ENCODE results near the gene P2RY12. TPM values are rescaled to one million over a fixed set of nuclear protein-coding genes. Genes with fewer than 3 reads are reported as not detected.
A peak's percentile ranks its signal among the peaks of the same experiment; 100 is the strongest.

Gene P2RY12
- total and polyA plus RNA-seq, 2 donors (not counting 1 experiment from before 2014, with no cell fraction given) = 0.34 to 2.5 TPM

DNA sequence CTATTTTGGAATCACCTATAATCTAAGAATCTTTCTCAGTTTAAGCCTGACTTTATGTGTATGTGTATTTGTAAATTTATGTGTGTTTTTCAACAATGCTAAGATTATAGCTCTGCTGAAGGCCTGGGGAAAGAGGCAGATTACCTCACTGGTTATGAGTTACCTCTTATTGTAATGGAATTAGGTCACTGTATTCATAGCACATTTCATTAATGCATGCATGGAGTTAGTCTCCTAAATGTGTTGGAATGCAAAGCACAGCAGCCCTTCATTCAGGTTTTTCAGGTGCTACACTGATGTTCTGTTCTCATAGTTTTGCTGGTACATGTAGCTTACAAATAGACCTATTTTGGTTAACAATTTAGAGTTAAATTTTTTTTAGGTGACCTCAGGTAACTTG, 77.4 kb downstream of the P2RY12 start:
- no peaks in the 10 kb centered on the region for H3K27me3 ChIP-seq (ENCODE audit: control insufficient read depth, insufficient read depth, low read length)
- H3K9me3 ChIP-seq (ENCODE audit: control insufficient read depth, insufficient read depth, low read depth, low read length) = no peaks in the 10 kb centered on the region
- no peaks in the 10 kb centered on the region for H4K20me1 ChIP-seq (ENCODE audit: control insufficient read depth, extremely low read depth, insufficient read depth, low read length)
- no peak overlapping the region for H2AFZ ChIP-seq (ENCODE audit: low read length)
- no peak for TF ChIP-seq EZH2 (IDR thresholded peaks at IDR 0.05; ENCODE audit: low read length, missing control alignments)
- TF ChIP-seq, protein P1, sequence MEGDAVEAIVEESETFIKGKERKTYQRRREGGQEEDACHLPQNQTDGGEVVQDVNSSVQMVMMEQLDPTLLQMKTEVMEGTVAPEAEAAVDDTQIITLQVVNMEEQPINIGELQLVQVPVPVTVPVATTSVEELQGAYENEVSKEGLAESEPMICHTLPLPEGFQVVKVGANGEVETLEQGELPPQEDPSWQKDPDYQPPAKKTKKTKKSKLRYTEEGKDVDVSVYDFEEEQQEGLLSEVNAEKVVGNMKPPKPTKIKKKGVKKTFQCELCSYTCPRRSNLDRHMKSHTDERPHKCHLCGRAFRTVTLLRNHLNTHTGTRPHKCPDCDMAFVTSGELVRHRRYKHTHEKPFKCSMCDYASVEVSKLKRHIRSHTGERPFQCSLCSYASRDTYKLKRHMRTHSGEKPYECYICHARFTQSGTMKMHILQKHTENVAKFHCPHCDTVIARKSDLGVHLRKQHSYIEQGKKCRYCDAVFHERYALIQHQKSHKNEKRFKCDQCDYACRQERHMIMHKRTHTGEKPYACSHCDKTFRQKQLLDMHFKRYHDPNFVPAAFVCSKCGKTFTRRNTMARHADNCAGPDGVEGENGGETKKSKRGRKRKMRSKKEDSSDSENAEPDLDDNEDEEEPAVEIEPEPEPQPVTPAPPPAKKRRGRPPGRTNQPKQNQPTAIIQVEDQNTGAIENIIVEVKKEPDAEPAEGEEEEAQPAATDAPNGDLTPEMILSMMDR (conservative IDR thresholded peaks at IDR 0.05 in 1 of 2, IDR thresholded peaks at IDR 0.05 in 1 of 2; ENCODE audit: low read depth in 1 of 2, low read length in 2 of 2) = no peak
- peaks cover 22% of the 10 kb centered on the region for H3K4me1 ChIP-seq (ENCODE audit: control insufficient read depth, extremely low read depth, insufficient read depth, low read length)
- no peak overlapping the region for H3K4me2 ChIP-seq (ENCODE audit: extremely low read depth, insufficient read depth, low read length)
- H3K36me3 ChIP-seq (ENCODE audit: control insufficient read depth, insufficient read depth, low read length) = no peaks in the 10 kb centered on the region
- no peaks in the 10 kb centered on the region for H3K79me2 ChIP-seq (ENCODE audit: control insufficient read depth, insufficient read depth, low read length)
- peak in 1 of 2 donors; percentile 29 for DNase-seq (ENCODE audit: low read depth in 2 of 2)
- H3K27ac ChIP-seq (ENCODE audit: insufficient read depth, low read length) = no peak overlapping the region
- H3K4me3 ChIP-seq (replicated peaks in 1 of 4; ENCODE audit: control extremely low read depth in 1 of 4, insufficient read depth in 1 of 4, low read depth in 3 of 4, low read length in 4 of 4) = no peak overlapping the region
- no peak overlapping the region for H3K9ac ChIP-seq (ENCODE audit: insufficient read depth, low read length)

GRCh38 chr3:151306168-151306810, 78.3 kb downstream of the P2RY12 start:
- H3K4me1 ChIP-seq (ENCODE audit: control insufficient read depth, extremely low read depth, insufficient read depth, low read length) = peaks cover 24% of the 10 kb centered on the region
- H2AFZ ChIP-seq (ENCODE audit: low read length) = no peak overlapping the region
- no peak overlapping the region for H3K4me3 ChIP-seq (replicated peaks in 1 of 4; ENCODE audit: control extremely low read depth in 1 of 4, insufficient read depth in 1 of 4, low read depth in 3 of 4, low read length in 4 of 4)
- DNase-seq (ENCODE audit: low read depth in 2 of 2) = no peak
- H3K27ac ChIP-seq (ENCODE audit: insufficient read depth, low read length) = peak overlapping the region; percentile 42
- H3K9me3 ChIP-seq (ENCODE audit: control insufficient read depth, insufficient read depth, low read depth, low read length) = no peaks in the 10 kb centered on the region
- no peak for TF ChIP-seq EZH2 (IDR thresholded peaks at IDR 0.05; ENCODE audit: low read length, missing control alignments)
- TF ChIP-seq, protein P1 (conservative IDR thresholded peaks at IDR 0.05 in 1 of 2, IDR thresholded peaks at IDR 0.05 in 1 of 2; ENCODE audit: low read depth in 1 of 2, low read length in 2 of 2) = no peak
- no peaks in the 10 kb centered on the region for H3K79me2 ChIP-seq (ENCODE audit: control insufficient read depth, insufficient read depth, low read length)
- H3K27me3 ChIP-seq (ENCODE audit: control insufficient read depth, insufficient read depth, low read length) = no peaks in the 10 kb centered on the region
- no peak overlapping the region for H3K9ac ChIP-seq (ENCODE audit: insufficient read depth, low read length)
- H4K20me1 ChIP-seq (ENCODE audit: control insufficient read depth, extremely low read depth, insufficient read depth, low read length) = no peaks in the 10 kb centered on the region
- no peak overlapping the region for H3K4me2 ChIP-seq (ENCODE audit: extremely low read depth, insufficient read depth, low read length)
- H3K36me3 ChIP-seq (ENCODE audit: control insufficient read depth, insufficient read depth, low read length) = no peaks in the 10 kb centered on the region

GRCh38 chr3:151305775-151306151, 78.8 kb downstream of the P2RY12 start:
- Histone ChIP-seq H3K27me3 (ENCODE audit: control insufficient read depth, insufficient read depth, low read length) (no peaks in the 10 kb centered on the region), H4K20me1 (ENCODE audit: control insufficient read depth, extremely low read depth, insufficient read depth, low read length) (no peaks in the 10 kb centered on the region), H3K36me3 (ENCODE audit: control insufficient read depth, insufficient read depth, low read length) (no peaks in the 10 kb centered on the region), H3K27ac (ENCODE audit: insufficient read depth, low read length) (peak overlapping the region; percentile 42), H3K4me2 (ENCODE audit: extremely low read depth, insufficient read depth, low read length) (peak overlapping the region; percentile 54), H3K79me2 (ENCODE audit: control insufficient read depth, insufficient read depth, low read length) (no peaks in the 10 kb centered on the region), H2AFZ (ENCODE audit: low read length) (no peak overlapping the region), H3K9me3 (ENCODE audit: control insufficient read depth, insufficient read depth, low read depth, low read length) (no peaks in the 10 kb centered on the region), H3K9ac (ENCODE audit: insufficient read depth, low read length) (no peak overlapping the region), H3K4me1 (ENCODE audit: control insufficient read depth, extremely low read depth, insufficient read depth, low read length) (peaks cover 28% of the 10 kb centered on the region), H3K4me3 (replicated peaks in 1 of 4; ENCODE audit: control extremely low read depth in 1 of 4, insufficient read depth in 1 of 4, low read depth in 3 of 4, low read length in 4 of 4) (no peak overlapping the region)
- DNase-seq (ENCODE audit: low read depth in 2 of 2) = no peak
- no peak for TF ChIP-seq EZH2 (IDR thresholded peaks at IDR 0.05; ENCODE audit: low read length, missing control alignments)
- TF ChIP-seq, protein P1 (conservative IDR thresholded peaks at IDR 0.05 in 1 of 2, IDR thresholded peaks at IDR 0.05 in 1 of 2; ENCODE audit: low read depth in 1 of 2, low read length in 2 of 2) = no peak

All from fibroblast of lung (primary cell).